Measurements from ENCODE around the gene AHNAK2. TPM values are rescaled to one million over a fixed set of nuclear protein-coding genes. Genes with fewer than 3 reads are reported as not detected.

Gene AHNAK2
- total RNA-seq, 1 donor from 2014 or later: 0.05 TPM

DNA sequence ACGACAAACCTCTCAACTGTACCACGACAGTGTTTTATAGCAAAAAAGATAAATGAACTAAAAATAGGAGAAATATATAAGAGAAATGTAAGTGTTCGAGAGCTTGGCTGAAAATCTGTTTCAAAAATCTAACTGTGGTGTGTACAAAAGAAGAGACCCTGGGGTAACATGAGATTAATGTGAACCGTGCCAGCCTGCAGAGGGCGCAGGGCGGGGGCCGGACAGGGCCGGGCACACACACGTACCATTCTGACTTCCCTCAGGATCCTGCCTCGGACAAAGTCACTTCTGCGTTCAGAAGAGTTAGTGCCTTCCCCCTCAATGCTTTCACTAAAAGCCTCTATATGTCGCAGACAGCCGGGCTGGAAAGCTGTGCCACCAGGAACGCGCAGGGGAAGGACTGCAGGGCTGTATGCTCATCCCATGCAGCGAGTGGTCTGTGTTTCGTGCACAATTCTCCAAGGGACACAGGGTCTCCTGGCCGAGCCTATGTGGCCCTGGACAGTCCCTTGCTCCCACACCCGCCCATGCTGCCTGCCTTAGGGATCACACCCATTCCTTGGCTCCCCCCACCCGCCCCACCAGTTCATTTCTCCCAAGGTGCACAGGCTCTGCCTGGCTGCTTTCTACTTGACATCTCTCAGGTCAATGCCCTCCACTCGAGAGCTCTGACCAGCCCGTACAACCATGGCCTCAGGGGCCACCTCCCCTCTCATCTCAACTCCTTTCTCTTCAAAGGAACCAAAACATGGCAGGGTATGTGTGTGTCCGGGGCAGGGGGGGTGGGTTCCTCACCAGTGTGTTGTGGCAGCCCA, 34.2 kb upstream of the AHNAK2 start:
- intact Hi-C loops (cut with micrococcal nuclease): no loop called here

DNA sequence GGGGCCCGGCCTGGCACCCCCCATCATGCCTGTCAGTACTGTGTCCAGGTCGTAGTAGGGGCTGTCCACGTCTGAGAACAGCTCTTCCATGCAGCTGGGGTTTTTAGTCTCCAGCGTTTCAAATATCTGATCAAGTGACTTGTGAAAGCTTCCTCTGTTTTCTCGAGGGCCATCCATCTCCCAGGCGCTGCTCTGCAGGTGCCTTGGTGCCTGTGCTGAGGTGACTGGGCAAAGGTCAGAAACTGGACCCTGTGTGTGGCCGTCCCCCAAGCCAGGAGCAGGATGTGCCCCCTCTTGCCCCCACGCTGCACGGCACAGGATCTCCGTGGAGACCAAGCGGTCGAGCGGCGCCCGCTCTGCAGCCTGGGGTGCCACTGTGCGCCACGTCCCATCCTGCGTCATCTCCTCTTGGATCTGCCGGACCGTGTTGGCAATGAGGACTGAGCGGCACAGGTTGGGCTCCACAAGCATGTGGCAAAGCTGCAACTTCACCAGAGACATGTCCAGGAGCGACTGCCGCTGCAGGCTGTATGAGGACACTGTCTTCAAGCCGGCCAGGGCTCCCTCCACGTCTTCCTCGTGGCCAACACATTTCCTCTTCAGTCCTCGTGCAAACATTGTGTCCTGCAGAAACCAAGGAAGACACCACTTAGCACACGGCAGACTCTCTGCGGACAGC, 33.3 kb upstream of the AHNAK2 start:
- intact Hi-C loops (cut with micrococcal nuclease): no loop called here

DNA sequence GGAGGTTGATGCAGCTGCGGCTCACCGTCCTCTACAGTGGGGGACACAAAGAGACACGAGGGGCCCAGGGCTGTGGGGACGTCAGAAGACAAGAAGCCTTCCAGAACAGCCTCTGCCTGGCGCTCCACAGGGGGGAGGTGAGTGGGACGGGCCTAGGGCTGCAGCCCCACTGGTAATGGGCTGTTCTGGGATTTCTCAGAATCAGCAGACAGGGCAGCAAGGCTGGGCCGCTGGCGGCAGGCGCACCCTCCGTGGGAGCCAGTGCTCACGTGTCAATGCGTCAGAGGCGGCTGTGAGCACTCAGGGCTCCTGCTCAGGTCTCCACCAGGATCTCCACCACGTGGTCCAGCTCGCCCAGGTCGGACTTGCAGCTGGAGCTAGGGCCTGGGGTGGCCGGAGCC, 32.7 kb upstream of the AHNAK2 start:
- intact Hi-C loops (cut with micrococcal nuclease): no loop called here

DNA sequence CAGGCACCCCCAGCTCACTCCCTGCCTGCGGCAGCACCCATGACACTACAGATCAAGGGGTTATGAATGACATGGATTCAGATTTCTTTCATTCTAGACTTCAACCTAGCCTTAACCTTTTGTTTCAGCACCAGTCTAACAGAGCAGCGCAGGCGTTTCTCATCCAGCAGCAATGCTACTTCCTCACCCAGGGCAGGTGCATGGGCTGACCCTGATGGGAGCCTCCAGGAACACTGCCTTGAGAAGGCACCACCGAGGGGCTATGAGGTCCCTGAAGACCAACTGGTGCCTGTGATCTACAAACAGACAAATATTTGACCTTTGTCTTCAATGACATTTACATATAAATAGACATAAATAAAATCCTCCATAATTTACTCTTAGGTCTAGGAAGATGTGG, 31.9 kb upstream of the AHNAK2 start:
- intact Hi-C loops (cut with micrococcal nuclease): no loop called here

DNA sequence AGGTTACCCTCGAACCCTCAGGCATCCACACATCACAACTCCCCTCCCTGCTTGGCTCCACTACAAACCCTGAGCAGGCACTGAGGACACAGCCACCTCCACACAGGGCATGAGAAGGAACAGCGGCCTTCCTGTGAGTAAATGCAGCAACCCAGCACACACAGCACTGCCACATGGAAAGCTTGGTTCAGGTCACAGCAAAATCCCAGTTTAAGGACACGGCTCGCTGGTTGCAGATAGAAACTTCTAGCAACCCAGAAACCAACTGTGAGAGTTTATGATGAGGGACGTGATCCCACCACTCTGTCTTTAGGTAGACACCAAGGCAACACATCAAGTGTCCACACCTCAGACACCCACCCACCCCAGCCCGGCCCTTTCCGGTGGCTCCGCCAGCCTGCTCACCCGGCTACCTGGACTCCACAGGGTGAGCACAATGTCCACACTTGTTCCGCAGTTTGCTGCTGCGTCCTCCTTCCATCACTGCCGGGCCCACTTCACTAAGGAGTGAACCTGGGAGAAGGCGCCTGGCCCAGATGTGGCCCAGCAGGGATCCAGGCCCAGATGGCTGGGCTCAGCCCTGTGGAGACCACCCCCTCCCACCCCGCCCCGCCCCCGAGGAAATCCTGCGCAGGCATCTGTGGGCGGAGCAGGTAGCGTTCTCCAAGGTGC, 29.6 kb upstream of the AHNAK2 start:
- intact Hi-C loops (cut with micrococcal nuclease): no loop called here

DNA sequence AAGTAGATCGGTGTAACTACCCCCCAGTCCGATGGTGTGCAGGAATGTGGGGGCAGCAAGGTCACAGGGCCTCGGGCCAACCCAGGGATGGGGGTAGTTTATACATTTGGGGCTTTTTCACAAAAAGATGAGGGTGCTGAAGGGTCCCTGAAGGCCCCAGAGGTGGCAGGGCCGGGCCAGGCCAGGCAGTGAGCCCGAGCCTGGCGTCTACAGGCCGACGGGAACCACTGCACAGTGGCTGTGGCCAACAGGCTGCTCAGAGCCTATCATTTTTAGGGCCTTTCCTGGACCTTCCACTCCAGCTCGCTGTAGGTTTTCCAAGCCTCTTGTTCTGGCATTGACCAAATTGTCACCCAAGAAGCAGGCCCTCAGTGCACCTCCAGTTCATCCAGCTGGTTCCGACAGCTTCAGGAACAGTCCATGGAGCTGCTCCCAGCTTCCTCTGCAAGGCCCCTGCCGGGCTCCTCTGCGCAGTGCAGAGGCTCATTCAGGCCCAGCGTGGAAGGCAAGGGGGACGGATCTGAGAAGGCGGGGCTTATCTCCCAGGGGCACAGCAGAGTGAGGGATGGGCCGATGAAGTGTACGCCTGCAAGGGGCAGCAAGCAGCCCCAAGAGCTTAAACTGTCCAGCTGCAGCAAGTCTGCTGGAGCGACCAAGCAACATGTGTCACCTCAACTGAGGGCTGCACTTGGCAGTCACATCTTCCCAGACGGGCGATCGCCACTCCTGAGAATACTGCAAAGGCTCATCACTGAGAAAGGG, 28.8 kb upstream of the AHNAK2 start:
- intact Hi-C loops (cut with micrococcal nuclease): no loop called here

DNA sequence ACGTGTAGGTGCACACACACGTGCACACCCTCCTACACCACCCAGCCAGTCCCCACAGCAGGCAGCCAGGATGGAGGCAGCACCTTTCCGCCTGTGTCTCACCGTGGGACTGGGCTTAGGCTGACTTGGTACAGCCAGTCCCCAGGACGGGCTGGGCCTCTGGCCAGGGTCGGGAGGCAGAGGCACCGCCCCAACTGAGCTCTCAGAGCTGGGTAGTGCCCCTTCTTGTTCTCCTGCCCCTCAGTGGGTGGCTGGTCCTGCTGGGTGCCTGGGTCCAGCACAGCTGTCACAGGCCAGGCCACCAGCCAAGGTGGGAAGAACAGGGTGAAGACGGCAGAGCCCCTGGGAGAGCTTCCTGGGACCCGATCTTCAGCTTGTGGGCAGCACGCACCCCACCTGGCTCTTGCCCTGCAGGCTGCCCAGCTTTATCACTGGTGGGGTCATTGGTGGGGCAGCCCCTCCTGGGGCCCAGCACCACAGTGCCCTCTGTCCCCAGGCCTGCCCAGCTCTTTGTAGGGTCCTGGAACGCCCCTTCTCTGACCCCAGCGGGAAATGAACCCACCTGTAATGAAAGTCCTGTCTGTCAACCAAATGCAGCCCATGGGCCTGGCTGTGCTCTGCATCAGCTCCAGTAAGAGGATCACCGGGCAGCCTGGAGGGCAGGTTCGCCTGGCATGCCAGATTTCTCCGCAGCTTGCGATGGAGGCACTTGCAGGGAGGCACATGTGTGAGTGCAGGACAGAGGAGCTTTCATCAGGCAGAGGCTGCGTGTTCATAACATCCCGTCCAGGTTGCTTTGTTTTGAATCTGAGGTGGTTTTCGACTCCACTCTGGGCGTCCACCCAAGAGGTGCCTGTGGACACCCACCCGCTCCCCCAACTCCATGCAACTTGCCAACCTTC, 28.0 kb upstream of the AHNAK2 start:
- intact Hi-C loops (cut with micrococcal nuclease): no loop called here

DNA sequence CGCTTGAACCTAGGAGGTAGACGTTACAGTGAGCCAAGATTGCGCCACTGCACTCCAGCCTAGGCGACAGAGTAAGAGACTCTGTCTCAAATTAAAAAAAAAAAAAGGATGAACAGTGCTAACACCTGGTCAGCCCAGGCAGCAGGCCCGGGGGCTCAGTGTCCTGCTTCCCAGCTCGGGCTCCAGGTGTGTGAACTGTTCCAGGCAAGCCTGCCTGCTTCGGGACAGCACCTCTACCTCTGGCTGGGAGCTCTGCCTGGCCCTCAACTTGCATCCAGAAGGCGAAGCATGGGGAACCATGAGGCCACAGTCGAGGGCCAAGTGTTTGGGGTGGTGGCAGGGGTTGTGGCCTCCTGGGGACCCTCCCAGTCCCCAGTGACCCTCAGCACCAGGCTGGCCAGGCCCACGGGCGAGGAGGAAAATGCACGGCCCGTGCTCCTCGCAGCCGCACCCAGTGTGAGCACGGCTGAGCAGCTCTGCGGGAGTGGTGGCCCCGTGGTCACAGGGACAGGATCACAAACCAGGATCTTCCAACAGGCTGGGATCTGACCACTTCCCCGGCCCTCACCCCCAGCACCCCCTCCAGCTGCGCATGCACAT, 27.3 kb upstream of the AHNAK2 start:
- intact Hi-C loops (cut with micrococcal nuclease): no loop called here

DNA sequence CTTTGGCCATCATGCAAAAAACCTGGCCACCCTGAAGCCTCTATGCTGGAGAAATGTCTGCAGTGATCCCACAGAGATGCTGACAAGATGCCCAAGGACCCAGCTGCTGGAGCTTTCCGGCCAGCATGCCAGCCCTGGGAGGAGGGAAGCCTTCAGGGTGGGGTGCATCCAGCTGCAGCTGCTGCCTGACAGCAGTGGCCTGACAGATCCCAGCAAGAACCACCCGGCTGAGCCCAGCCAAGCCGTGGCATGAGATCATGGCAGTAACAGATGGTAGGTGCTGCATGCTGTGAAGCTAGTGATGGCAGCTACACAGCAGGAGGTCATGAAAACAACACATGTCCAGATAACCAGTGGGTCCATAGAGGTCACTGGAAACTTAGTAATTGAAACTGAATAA, 21.2 kb upstream of the AHNAK2 start:
- intact Hi-C loops (cut with micrococcal nuclease): no loop called here

DNA sequence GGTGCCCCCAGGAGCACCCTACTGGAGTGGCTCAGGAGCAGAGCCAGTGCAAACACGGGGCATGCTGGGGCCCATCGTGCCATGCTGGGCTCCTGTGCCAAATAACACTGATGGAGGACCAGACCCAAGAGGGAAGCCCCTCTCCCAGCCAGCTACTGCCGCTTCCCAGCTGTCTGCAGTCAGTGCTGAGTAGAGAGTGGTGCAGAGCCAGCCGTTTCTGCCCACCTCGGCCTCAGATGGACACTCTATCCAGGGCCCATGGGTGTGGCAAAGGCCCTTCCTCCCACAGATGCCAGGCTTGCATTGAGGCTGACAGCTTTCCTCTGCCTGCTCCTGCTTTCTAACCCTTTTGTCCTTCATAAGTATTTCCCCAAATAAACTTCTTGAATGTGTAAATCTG, 20.6 kb upstream of the AHNAK2 start:
- intact Hi-C loops (cut with micrococcal nuclease): no loop called here

DNA sequence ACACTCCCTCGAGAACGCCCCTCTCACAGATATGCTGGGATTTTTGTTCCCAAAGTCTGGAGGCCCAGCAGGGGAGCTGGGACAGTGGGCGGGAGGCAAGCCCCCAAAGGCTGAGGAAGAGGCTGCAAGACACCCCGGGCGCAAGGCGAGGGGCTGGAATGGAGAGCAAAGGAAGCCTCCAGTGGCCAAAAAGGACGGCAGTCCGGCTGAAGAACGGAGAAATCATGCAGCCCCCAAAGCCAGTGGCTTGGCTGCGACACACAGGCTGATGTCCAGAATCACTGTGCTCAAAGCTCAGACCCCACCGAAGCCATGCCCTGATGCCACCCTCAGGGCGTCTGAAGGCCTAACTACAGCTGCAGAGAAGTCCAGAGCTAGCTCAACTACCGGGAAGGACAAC, 18.3 kb upstream of the AHNAK2 start:
- intact Hi-C loops (cut with micrococcal nuclease): no loop called here

DNA sequence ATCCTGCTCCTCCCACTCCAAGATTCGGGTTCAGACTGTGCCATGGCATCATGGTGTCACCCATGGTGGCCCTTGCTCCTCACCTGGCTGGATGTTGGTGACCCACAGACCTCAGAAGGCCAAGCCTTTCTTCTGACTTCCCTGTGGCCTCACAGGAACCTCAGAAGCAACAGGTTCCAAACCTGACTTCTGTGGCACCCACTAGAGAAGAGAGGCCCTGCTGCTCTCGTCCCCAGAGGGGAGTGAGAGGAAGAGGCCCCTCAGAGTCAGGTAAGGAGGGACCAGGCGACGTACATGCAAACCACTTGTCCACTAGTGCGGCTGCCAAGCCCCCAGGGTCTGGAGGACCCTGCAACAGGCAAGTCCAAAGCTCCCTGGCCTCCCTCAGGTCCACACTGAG, 17.9 kb upstream of the AHNAK2 start:
- intact Hi-C loops (cut with micrococcal nuclease): no loop called here

DNA sequence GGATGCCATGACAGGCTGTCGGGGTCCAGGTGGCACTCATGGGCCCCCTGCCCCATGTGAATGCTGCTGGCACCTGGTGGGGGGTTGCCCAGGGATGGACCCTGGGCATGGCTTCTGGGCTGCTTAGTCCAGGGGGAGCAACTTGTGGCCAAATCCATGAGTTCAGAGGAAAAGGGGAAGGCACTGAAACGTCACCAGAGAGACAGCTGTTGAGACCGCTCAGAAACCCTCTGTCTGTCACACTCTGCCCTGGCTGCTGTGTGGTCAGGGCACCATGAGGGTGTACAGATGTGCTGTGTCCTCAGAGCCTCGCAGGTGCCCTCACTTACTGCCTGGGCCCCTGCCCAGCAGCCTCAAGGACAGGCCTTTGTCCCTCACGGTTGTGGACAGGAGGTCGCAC, 16.8 kb upstream of the AHNAK2 start:
- intact Hi-C loops (cut with micrococcal nuclease): no loop called here

DNA sequence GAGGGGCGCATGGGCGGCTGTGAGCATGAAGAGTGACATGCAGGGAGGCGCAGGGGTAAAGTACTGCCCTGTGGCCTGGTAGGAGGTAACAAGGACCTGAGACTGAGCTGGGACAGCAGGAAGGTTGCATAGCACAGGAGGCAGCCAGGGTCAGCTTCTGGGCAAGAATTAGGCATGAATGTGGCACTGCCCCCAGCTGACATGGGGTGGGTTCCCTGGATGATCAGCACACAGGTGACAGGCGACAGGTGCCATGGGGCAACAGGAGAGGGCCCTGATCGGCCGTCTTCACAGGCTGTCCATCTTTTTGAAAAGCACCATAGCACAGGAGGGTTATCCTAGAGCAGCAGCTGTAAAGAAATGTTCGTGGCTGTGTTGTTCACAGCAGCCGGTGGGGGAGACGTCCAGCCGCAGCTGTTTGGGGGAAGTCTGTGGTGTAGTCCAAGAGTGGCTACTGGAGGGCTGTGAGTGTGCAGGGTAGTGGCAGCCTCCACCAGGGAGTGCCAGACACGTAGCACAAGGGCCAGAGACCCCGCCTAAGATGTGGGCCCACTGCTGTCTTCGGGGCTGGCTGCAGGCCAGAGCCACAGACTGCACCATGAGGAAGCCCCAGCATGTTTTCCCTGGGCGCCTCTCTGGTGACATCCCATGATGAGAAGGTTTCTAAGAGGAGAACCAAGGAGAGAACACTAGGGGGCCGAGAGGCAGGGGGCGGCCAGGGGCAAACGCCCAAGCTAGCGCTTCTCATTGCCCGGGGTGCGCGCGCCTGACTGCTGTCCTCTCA, 15.8 kb upstream of the AHNAK2 start:
- intact Hi-C loops (cut with micrococcal nuclease): no loop called here

DNA sequence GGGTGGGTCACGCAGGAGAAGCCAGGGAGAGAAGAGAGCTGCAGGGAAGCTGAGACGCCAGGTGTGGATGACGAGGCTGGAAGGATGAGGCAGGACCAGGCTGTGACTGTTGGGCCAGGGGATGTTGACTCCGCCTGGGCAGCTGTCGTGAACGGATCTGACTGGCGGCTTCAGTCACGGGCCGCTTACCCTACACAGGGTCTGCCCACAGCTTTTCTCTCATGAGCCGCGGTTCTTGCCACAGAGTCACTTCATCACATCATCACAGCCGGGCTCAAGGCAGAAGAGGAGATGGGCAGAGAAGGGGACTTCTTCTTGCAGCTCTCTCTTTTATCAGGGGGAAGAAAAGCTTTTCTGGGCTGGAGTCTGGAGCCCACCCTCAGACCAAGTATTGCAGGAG, 15.1 kb upstream of the AHNAK2 start:
- intact Hi-C loops (cut with micrococcal nuclease): no loop called here

DNA sequence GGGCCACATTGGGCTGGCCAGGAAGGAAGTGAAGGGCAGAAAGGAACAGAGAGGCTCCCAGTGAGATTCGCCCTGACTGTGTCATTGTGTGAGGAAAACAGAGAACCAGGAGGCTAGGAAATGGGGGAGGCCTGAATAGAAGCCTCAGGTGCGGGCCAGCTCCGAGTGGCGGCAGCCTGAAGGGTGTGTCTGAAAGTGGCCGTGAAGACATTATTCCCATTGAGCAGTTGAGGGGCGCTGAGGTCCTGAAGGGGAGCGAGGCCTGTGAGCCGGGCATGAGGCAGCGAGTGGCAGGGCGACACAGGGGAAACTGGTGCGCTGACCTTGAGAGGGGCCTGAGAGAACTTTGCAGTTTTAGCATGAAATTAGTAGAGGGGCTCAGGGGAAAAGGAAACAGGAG, 14.3 kb upstream of the AHNAK2 start:
- intact Hi-C loops (cut with micrococcal nuclease): no loop called here

DNA sequence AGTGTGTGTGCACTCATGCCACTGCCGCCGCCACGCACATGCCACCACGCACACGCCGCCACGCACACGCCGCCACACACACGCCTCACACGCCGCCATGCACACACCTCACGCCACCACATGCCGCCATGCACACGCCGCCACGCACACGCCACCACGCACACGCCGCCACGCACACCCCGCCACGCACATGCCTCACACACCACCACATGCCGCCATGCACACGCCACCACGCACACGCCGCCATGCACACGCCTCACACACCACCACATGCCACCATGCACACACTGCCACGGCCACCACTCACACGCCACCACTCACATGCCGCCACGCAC, 13.7 kb upstream of the AHNAK2 start:
- intact Hi-C loops (cut with micrococcal nuclease): no loop called here

DNA sequence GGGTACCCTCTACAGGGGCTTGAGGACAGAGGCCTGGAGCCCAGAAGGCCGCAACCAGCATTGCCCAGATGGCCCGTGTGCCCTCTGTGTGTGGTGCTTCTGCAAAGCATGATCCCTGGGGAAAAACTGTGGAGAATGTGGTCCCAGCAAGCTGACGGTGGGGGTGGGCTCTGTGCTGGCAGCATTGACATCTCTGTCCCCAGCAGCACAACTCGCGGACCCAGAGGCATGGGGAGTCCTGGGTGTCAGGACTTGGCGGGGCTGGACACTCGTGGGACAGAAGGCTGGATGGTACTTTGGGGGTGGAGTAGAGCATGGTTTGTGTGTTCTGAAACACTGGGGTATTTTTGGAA, 11.8 kb upstream of the AHNAK2 start:
- intact Hi-C loops (cut with micrococcal nuclease): loop anchor here (5.0 to 10.0 kb wide), 2 partner anchors 77 to 505 kb away; partner anchors contain the start of genes GPR132 and TEDC1

DNA sequence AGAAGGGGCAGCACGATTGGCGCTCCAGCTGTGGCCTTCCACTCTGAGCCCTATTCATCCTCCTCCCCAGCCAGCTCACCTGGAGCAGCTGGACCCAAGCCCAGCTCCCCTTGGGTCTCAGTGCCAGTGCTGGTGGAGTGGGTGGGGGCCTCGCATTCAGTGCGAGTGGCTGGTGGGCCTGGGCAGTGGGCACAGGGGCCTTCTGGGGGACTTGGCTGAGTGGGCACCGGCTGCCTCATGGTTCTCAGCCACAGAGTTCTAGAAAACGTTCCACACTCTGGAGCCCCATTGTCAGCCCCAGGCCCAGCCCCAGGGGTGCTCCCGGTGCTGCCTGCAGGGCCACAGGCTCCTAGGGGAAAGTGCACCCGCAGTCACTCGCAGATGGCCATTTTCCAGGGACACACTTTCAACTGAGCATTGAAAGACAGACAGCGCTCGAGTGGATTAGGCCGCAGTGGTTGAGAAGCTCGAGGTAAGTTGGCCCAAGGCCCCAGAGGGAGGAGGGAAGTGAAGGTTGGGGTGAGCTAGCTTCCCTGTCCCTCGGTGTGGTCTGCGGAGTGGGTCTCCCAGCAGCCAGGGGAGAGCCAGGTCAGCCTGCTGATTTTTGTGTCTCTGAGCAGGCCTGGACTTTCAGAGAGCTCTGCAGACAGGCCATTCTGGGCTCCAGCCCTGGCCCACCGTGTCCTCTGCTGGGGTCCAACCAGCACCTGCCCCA, 11.2 kb upstream of the AHNAK2 start:
- intact Hi-C loops (cut with micrococcal nuclease): loop anchor here (5.0 to 10.0 kb wide), 2 partner anchors 78 to 505 kb away; partner anchors contain the start of genes GPR132 and TEDC1
